Nephron progenitor cell (in vitro differentiated cells): Measurements from ENCODE around the gene HDAC4.

Experiments
- DNase-seq: peaks from one replicate; pipeline ENCODE4 v3.0.0; 2021
- H3K27ac Mint-ChIP-seq: 2 replicates; pipeline ENCODE4 v1.8.0; 2021; ENCODE audit warnings: mild to moderate bottlenecking, moderate library complexity, mixed read lengths
- H3K27me3 Mint-ChIP-seq: 2 replicates; pipeline ENCODE4 v1.8.0; 2021; ENCODE audit warnings: mild to moderate bottlenecking, low read depth, mixed read lengths; ENCODE audit not compliant: poor library complexity
- H3K36me3 Mint-ChIP-seq: 2 replicates; pipeline ENCODE4 v1.8.0; 2021; ENCODE audit warnings: low read depth, mixed read lengths
- H3K4me1 Mint-ChIP-seq: 2 replicates; pipeline ENCODE4 v1.8.0; 2021; ENCODE audit warnings: mixed read lengths
- H3K4me3 Mint-ChIP-seq: 2 replicates; pipeline ENCODE4 v1.8.0; 2021; ENCODE audit warnings: mild to moderate bottlenecking, moderate library complexity, mixed read lengths
- H3K9me3 Mint-ChIP-seq: 2 replicates; pipeline ENCODE4 v1.8.0; 2021; ENCODE audit warnings: mild to moderate bottlenecking, moderate library complexity, mixed read lengths
- CTCF ChIP-seq: fragments of 200-600 bp; sonication (generic); IDR thresholded peaks from 2 replicates; pipeline ENCODE4 v1.5.0; 2021; ENCODE audit warnings: antibody characterized with exemption

Gene HDAC4

GRCh38 chr2:239129147-239129920, 271.5 kb downstream of the HDAC4 start:
- Mint-ChIP-seq H3K27ac (no peak overlapping the region), H3K9me3 (peaks cover 7% of the 10 kb centered on the region), H3K36me3 (peaks cover 64% of the 10 kb centered on the region), H3K27me3 (peaks cover 6% of the 10 kb centered on the region), H3K4me3 (no peak overlapping the region), H3K4me1 (peaks cover 15% of the 10 kb centered on the region)
- TF ChIP-seq CTCF, result no peak
- no peak for DNase-seq

GRCh38 chr2:239128706-239129105, 272.1 kb downstream of the HDAC4 start:
- Mint-ChIP-seq H3K27me3 (peaks cover 6% of the 10 kb centered on the region), H3K4me1 (peaks cover 15% of the 10 kb centered on the region), H3K9me3 (peaks cover 7% of the 10 kb centered on the region), H3K4me3 (no peak overlapping the region), H3K27ac (no peak overlapping the region), H3K36me3 (peaks cover 64% of the 10 kb centered on the region)
- no peak for DNase-seq
- no peak for TF ChIP-seq CTCF

- H3K36me3 Mint-ChIP-seq, result peaks cover 55% of the 10 kb centered on the region
- no peak for TF ChIP-seq CTCF
- H3K4me1 Mint-ChIP-seq, result peaks cover 15% of the 10 kb centered on the region
- H3K27ac Mint-ChIP-seq, result peak overlapping the region; percentile 57
- peaks cover 5% of the 10 kb centered on the region for H3K27me3 Mint-ChIP-seq
- DNase-seq, result no peak
- peaks cover 7% of the 10 kb centered on the region for H3K9me3 Mint-ChIP-seq
- no peak overlapping the region for H3K4me3 Mint-ChIP-seq
These were observed 273.3 kb downstream of the HDAC4 start for GRCh38 chr2:239127513-239127912.

- no peak for DNase-seq
- peaks cover 49% of the 10 kb centered on the region for H3K36me3 Mint-ChIP-seq
- peaks cover 3% of the 10 kb centered on the region for H3K27me3 Mint-ChIP-seq
- H3K4me1 Mint-ChIP-seq, result peaks cover 15% of the 10 kb centered on the region
- TF ChIP-seq CTCF, result no peak
- no peak overlapping the region for H3K4me3 Mint-ChIP-seq
- peaks cover 7% of the 10 kb centered on the region for H3K9me3 Mint-ChIP-seq
- H3K27ac Mint-ChIP-seq, result peak overlapping the region; percentile 74
These were observed 274.8 kb downstream of the HDAC4 start for GRCh38 chr2:239125726-239126675.

GRCh38 chr2:239124152-239124899, 276.5 kb downstream of the HDAC4 start:
- peaks cover 47% of the 10 kb centered on the region for H3K36me3 Mint-ChIP-seq
- peaks cover 3% of the 10 kb centered on the region for H3K27me3 Mint-ChIP-seq
- no peak overlapping the region for H3K4me3 Mint-ChIP-seq
- H3K9me3 Mint-ChIP-seq, result peaks cover 7% of the 10 kb centered on the region
- DNase-seq, result no peak
- H3K4me1 Mint-ChIP-seq, result peaks cover 15% of the 10 kb centered on the region
- TF ChIP-seq CTCF, result no peak
- no peak overlapping the region for H3K27ac Mint-ChIP-seq
